Stimulated activated CD4-positive, alpha-beta T cell treated with anti-CD3 and anti-CD28 coated beads, Interleukin-4, amount 100 ng/mL, for 1 hour (primary cell): ENCODE results near the gene F2RL1.
A peak's percentile ranks its signal among the peaks of the same experiment; 100 is the strongest.
"Not testable (repeated sequence)": the region's sequence is repeated elsewhere in the genome, so short reads cannot be mapped to it uniquely, and the experiment has no call there.

ENCODE experiments used
- DNase-seq: peaks from one replicate; pipeline ENCODE4 v3.0.0-alpha.2; 2020

The F2RL1 gene

DNA sequence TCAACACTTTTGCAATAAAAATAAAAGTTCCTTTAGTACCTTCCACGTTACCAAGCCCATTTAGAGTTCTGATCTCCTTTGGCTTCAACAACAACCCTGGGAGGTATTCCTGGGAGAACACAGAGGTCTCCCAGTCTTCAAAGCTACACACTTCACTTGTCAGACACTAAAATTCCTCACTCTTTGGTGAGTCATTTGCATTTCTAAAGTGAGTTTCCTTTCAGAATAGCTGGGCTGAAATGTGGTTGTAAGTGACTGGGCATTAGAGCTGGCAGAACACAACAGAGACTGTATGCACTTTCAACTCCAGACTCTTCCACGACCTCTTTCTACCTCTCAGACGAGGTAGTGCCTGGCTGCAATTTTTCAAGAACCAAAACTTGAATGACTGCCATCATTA, 11.5 kb upstream of the F2RL1 start:
- no peak for DNase-seq

DNA sequence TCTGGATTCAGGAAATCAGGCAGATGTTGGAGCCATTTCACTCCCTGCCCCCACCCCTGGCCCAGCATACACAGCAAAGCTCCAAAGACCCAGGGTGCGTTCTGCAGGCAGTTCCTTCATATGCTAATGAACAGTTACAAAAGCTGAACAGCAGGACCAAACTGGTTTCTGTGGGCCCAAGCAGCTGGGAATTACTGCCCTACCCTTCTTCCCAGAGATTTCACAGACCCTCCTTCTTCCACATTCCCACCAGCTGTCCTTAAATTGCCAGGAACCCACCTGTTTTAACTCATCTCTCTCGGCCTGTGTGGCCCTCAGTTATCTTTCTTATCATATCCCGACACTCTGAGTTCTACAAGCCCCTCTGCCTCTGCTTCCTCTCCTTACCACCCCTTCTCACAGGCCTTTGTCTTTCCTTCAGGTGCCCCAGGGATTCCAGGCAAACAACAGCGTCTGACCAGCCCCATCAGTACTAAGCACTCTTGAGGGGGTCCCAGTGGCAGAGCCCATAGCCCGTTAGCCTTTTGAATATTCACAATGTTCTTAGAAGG, 10.6 kb upstream of the F2RL1 start:
- no peak for DNase-seq

DNA sequence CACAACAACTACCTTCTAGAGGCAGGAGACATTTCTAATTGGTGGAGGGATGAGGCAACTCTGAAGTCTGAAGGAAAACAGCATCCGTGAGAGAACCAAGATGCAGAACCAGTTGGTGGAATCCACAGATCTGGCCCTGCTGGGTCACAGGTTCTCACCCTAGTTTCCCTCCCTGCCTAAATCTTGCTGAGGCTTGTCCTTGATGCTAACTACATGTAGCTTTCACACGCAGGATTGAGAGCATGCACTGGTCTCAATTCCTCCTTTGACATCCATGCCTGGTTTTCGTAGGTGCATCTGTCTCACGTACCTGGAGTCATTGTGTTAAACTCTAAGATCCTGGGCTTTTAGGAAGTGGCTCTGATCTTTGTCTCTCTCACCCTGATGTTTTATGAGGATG, 9.7 kb upstream of the F2RL1 start:
- no peak for DNase-seq

DNA sequence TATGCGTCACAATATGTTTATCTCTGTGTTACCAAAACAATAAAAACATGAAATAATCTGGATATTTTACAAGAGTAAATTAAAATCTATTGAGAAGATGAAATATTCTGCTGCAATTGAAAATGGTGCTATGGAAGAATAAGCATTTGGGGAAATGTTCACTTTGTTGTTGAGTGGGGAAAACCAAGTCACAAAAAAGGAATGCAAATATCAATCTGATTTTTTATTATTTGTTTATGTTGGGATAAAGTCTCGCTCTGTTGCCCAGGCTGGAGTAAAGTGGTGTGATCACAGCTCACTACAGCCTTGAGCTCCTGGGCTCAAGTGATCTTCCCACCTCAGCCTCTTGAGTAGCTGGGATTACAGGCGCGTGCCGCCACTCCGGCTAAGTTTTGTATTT, 8.6 kb upstream of the F2RL1 start:
- no peak for DNase-seq

DNA sequence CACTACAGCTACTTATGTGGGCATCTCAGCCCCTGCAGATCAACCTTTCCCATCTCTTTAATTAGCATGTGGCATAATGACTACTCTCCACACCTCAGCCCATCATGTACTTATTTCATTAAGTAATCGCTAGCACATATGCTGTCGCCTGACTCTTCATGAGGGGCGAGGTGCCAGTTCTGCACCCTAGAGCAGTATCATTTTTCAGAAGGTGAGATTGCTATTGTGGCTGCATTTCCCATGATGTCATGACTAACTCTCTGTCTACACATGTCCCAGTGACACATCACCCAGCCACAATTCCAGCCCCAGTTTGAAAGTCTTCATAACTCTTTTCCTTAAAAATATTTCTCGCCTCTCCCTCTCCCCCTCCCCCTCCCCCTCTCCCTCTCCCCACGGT, 7.6 kb upstream of the F2RL1 start:
- no peak for DNase-seq

DNA sequence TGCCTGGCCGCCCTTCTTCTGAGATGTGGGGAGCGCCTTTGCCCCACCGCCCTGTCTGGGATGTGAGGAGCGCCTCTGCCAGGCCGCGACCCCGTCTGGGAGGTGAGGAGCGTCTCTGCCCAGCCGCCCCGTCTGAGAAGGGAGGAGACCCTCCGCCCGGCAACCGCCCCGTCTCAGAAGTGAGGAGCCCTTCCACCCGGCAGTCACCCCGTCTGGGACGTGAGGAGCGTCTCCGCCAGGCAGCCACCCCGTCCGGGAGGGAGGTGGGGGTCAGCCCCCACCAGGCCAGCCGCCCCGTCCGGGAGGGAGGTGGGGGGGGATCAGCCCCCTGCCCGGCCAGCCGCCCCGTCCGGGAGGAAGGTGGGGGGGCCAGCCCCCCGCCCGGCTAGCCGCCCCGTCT, 6.6 kb upstream of the F2RL1 start:
- not testable (repeated sequence) for DNase-seq

DNA sequence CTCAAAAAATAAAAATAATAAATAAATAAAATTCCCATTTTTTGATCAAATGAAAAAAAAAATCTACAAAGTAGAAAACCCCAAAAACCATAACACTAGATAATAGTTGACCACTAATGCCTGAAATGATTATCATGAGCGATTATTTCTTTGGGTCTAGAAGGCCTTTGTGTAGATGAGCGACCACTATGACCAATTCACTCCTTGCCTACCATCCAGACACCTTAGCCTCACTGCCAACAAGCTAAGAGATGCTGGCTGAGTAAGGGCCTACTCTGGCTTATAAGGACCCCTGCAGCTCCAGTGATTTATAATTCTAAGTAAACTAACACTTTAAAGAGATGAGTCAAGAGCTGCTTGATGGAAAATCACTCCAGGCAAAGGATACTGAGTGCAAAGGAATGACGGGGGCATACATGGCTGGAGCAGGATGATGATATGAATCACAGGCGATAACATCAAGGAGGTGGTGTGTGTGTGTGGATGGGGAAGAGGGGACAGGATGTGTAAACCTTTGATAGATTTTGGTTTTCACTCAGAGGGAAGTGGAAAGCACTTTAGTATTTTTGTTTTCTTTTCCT, 4.8 kb upstream of the F2RL1 start:
- no peak for DNase-seq

DNA sequence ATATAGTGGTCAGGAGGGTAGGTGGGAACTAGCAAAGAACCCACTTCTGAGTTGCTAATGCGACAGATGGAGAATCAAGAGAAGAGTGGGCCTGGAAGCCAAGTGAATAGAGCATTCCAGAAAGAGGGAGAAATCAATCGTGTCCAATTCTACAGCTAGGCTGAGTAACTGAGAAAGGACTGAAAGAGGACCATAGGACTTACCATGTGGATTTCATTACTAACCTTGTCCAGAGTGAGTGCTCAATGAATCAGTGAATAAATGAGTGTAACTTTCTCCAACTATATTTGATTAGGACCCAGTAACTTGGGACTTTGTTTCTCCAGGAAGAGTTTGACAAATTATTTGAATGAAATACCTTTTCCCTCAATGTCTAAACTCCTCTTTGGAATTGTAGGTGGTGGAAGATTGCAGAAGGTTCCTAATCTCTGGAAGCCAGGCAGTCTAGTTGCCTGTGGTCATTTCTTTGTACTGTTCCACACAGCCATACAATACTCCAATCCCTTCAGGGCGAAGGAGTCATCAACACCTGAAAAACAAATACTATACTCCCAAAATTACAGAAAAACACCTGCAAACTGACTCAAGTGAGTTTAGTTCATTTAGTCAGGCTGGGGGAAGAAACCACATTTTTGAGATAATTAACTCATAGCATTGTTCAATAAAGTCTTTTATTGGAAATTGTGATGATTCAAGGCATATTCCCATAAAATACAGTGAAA, 2.6 kb upstream of the F2RL1 start:
- no peak for DNase-seq

DNA sequence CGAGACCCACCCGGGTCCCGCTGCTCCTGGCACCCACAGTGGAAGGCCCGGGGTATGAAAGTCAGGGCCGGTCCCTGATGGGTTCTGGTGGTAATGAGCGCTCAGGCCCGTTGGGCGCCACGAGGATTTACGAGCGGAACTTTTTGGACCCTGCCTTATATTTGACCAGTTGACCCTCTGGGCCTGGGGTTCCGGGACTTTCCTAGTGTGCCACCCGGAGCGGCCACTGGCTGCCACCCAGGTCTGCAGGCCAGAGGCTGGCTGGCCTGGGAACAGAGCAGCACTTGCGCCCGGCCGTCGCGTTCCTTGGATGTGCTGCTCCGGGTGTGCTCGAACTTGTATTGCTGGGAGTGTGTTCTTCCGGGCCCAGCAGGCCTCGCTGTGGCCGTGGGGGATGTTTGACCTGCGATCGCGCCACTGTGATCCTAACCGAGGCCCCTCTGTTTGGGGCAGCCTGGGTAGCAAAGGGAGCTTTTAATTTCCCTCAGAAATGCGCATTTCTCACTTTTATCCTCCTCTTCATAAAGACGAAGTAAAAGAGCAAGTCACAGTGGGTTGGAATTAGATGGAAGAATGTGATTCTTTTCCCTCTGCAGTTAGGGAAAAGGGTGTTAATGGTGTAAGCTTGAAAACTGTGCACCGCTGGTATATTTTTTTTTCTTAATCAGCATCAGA, 1.2 kb downstream of the F2RL1 start:
- no peak for DNase-seq

DNA sequence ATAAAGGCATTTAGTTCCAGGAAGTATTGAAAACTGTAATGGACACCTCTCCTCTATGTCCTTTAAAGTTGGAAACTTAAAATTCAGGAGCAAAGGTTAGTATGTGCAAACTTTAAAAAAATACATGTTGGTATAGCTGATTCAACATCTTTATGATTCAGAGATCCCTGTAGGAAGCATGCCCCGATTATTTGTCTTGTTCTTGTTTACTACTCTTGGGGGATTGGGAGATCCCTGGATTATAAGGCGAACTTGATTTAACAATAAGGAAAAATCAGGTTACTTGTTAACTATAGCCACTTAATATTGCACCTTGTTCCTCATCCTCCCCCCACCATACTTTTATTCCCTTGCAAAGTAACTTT, 1.7 kb downstream of the F2RL1 start:
- DNase-seq: no peak

DNA sequence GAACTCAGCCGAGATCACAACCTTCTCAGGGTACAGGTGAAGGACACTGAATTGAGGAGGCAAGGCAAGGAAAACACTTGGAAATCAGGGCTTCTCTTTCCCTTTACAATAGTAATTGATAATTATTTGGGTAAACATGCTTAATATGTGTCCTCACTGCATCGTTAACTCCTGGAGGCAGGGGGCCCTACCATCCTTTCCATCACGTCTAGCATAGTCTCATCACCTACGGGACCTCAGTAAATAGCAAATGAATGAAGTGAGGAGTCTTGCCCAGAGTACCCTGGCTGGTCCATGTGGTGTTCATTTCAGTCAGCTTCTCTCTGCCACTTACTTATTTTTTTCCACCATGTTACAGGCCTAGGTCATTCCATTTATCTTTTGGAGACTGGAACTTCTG, 2.3 kb downstream of the F2RL1 start:
- no peak for DNase-seq

DNA sequence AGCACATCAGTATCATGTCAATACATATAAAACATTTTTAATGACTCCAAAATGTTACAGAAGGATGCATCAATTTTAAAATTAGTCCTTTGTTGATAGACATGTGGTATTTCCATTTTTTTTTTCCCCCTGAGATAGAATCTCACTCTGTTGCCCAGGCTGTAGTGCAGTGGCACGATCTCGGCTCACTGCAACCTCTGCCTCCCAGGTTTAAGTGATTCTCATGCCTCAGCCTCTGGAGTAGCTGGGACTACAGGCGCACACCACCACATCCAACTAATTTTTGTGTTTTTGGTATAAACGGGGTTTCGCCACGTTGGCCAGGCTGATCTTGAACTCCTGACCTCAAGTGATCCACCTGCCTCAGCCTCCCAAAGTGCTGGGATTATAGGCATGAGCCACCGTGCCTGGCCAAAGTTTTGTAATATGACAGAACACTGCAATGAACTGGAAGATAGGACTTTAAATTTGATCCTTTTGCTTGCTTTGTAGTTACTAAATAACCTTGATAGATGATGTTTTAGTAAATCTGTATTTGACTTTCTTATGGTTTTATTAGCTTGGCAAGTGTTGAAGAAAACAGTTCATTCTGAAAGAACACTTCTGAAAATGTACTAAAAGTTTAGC, 3.4 kb downstream of the F2RL1 start:
- not testable (repeated sequence) for DNase-seq

DNA sequence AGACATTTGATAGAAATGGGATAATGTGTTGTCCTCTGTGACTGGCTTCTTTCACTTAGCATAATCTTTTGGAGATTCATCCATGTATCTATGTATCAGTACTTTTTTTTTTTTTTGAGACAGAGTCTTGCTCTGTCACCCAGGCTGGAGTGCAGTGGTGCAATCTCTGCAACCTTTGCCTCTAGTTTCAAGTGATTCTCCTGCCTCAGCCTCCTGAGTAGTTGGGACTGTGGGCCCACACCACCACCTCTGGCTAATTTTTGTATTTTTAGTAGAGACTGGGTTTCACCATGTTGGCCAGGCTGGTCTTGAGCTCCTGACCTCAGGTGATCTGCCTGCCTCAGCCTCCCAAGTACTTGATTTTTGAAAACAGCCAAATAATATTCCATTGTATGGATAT, 7.6 kb downstream of the F2RL1 start:
- DNase-seq: not testable (repeated sequence)

DNA sequence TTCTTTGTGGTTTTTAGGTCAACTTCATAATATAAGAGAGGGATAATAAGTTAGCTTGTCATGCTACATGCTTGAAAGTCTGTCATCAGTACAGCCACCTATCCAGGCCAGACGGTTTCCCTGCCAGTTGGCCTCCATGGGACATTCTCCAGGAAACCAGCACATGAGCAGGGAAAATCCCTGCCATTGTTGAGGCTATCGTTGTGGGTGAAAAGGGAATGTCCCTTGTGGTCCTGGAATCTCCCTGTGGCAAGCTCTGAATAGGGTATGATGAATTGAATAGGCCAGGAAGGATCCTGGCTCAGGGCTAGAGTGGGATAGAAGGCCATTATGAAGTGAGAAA, 12.3 kb downstream of the F2RL1 start:
- no peak for DNase-seq

DNA sequence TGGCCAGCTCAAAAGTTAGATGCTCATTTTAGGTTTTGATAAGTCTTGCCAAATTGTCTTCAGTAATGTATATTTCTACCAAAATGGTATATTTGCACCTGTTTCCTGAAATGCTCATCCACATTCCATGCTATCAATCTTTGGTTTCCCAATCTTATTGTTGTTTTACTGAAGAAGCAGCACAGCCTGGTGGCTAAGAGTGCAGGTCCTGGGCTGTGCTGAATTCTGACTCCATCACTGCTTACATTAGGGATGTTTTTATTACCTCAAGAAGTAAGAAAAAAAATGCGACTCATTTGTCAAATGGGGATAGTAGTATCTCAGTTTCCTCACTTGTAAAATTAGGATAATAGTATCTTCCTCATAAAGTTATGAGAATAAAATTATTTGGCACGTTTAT, 17.4 kb downstream of the F2RL1 start:
- no peak for DNase-seq

DNA sequence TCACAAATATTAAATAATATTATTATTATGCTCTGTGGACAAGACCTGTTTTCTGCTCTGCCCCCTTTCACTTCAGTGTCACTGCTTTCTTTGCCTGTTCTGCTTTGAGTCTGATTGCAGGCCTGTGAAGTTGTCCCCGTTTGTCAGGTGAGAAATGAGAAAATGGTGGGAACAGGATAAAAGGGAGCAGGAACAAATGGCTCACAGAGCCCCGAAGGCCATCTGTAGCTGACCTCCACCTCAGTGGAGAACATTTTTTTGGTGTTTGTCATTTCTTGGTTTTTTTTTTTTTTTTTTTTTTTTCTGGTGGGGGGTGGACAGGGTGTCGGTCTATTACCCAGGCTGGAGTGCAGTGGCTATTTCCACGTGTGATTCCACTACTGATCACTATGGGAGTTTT, 17.8 kb downstream of the F2RL1 start:
- DNase-seq: no peak

DNA sequence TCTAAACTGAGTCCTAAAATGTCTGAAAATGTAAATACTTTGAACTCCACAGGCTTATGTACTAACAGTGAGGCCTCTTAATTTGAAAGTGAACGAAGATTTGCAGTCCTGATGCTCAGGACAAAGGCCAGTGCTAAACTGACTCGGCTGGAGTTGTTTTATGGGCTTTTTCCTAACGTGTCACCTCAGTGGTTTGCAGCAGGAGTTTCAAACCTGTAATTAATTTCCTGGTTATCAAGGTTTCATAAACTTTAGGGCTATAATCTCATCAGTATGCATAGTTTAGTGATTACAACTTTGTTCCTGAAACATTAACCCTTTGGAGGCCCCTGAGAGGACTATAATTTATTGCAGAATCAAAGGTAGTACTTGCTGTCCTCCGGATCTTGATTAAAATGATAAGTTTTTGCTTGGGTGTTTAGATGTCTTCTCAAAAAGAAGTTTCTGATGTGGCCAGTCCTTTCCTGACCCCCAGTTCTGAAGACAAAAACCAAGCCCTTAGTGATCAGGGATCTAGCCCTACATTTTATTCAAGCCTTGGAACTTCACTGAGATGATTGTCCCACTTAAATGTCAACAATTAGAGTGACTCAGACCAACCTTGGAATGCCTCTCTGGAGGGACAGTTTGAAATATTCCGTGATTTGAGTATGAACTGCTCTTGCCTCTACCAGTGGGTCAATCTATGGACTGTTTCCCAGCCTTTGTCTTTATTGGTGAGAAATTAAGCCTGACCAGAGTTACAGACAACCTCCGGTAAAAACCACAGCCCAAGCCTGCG, 19.8 kb downstream of the F2RL1 start:
- no peak for DNase-seq

DNA sequence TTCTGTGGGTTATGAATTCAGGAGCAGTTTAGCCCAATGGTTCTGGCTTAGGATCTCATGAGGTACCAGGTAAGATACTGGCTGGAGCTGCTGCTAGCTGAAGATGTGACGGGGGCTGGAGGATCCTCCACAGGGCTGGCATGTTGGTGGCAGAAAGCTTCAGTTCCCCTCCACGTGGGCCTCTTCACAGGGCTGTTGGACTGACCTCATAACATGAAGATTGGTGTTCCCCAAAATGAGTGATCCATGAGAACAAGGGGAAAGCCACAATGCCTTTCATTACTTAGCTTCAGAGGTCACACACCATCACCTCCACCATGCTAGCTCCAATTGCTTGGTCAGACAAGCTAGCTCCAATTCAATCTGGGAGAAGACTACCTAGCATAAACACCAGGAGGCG, 22.5 kb downstream of the F2RL1 start:
- no peak for DNase-seq

DNA sequence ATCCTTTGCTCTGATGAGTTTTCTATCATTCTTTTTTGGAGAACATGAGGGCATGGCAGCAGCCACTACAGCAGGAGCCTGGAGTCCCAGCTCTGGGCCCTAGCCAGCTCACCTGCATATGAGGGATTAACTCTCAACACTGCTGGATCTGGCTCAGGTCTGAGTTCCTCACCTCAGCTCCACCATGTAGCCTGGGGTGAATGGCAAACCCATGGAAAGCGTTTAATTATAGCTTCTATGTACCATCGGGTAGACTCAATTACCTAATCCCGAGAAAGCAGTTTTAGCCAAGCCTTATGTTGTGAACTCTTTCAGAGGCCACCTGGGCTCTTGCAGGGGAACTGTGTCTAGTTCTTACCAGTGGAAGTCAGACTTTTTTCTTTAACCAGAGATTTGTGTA, 27.1 kb downstream of the F2RL1 start:
- DNase-seq: no peak

DNA sequence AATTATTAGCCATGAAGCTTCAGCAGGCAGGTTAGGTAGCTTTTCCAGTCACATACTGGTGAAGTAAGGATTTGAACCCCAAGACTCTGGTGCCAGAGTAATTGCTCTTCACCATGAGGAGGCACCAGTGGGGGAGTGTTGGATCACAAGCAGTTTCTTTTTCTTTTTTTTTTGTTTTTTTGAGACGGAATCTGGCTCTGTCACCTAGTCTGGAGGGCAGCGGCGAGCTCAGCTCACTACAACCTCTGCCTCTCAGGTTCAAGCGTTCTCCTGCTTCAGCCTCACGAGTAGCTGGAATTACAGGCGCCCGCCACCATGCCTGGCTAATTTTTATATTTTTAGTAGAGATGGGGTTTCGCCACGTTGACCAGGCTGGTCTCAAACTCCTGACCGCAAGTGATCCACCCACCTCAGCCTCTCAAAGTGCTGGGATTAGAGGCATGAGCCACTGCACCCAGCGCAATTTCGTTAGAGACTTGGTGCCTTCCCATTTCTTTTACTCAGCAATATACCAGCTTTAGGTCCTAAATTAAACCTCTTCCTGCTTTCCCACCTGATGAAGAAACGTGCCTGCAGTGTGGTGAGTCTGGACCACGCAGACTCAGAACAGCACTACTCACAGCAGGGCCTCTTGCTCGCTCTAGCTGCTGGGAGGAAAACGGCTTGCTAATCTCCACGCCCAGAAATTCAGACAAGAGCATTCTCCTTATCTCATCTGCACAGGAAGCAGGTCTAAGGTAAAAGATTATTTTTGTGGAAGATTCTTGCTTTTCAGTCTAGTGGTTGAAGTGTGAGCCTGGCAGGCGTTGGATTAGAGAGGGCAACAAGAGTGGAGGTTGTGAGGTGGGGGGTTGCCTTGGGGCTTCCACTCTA, 30.8 kb downstream of the F2RL1 start, which contains the start of gene S100Z:
Gene S100Z (plus strand): TSS at position 596 of the 873 bp plus-strand sequence. CDS start 25,346 bp downstream, outside the sequence.
- peak; percentile 18 for DNase-seq

DNA sequence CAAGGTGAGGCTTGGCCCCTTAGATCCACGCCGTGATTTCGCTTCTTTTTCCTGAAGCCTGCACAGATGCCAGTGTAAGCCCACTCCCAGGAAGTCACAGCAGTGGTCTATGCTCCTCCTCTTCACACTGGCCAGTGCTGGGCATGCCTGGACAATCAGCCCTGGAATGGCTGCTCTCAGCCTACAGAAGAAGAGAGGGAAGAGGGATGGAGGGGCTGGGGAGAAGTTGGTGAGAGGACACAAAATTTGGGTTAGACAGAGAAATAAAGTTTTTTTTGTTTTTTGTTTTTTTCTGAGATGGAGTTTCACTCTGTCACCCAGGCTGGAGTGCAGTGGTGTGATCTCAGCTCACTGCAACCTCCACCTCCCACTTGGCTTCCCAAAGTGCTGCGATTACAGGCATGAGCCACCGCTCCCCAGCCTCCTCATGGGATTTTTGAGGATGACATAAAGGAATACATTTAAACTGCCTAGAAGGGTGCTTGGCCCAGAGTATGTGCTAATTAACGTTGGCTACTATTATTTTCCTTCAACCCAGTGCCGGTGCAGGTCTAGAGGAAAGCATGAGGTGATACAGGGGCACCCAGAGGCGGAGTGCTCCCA, 31.8 kb downstream of the F2RL1 start:
- no peak for DNase-seq
